GM12878 (cell line): ENCODE results near the gene TBC1D2B. TPM values are rescaled to one million over a fixed set of nuclear protein-coding genes. Genes with fewer than 3 reads are reported as not detected.

Experiments
- ATAC-seq: fragments of 200-7000 bp; cut with Tn5 transposase; 3 replicates; pipeline ENCODE4 v1.9.1; 2020; ENCODE audit warnings: mild to moderate bottlenecking, moderate library complexity
- BruUV-seq: library from RNA; stranded (reverse); fragments of 400-500 nt; replicated peaks from 2 replicates; lab custom pipeline; 2021; lab: Mats Ljungman, UMichigan
- CTCF ChIA-PET: fragments of 300-600 bp; sonication (Branson Sonifier 250); formaldehyde crosslinking; extraction: SDS; loops from one replicate; lab custom pipeline; 2021; ENCODE audit warnings: inconsistent platforms; lab: Yijun Ruan, JAX
- POLR2A ChIA-PET: fragments of 350-600 bp; formaldehyde crosslinking; extraction: SDS; loops from one replicate; lab custom pipeline; 2021; ENCODE audit warnings: inconsistent platforms; lab: Charles Lee
- RAD21 ChIA-PET: fragments of 300-600 bp; sonication (Branson Sonifier 250); formaldehyde crosslinking; loops from one replicate; lab custom pipeline; 2023; ENCODE audit warnings: antibody characterized with exemption; ENCODE audit not compliant: unreplicated experiment; lab: Charles Lee
- SMC1A ChIA-PET: fragments of 300-600 bp; sonication (Branson Sonifier 250); formaldehyde crosslinking; loops from one replicate; lab custom pipeline; 2023; ENCODE audit not compliant: unreplicated experiment, uncharacterized antibody; lab: Charles Lee
- DNase-seq: peaks from one replicate; pipeline ENCODE4 v3.0.0-alpha.2; 2011; ENCODE audit warnings: low read depth, low spot score
- FAIRE-seq: peaks from 3 replicates; lab custom pipeline; 2011; peaks lifted over from hg19 to GRCh38; lab: Jason Lieb, UNC
- H2AFZ ChIP-seq: 2 replicates; pipeline ENCODE4 v1.6.0; 2011; ENCODE audit warnings: low read depth, low read length, control low read depth; ENCODE audit not compliant: control insufficient read depth
- H3K27ac ChIP-seq: 2 replicates; pipeline ENCODE4 v1.5.1; 2011; ENCODE audit warnings: control low read depth; ENCODE audit not compliant: control insufficient read depth, insufficient read depth
- H3K27me3 ChIP-seq, 2 experiments: replicated peaks in 1 of 2; 2 replicates each; pipeline versions ENCODE4 v1.6.0 to v1.6.1; 2011; ENCODE audit warnings: low read length in 1 of 2; ENCODE audit not compliant: control insufficient read depth in 2 of 2, insufficient read depth in 2 of 2
- H3K36me3 ChIP-seq, 2 experiments: 2 replicates each; pipeline ENCODE4 v1.5.1; 2011; ENCODE audit warnings: low read length in 1 of 2; ENCODE audit not compliant: control insufficient read depth in 2 of 2, insufficient read depth in 2 of 2
- H3K4me1 ChIP-seq: 2 replicates; pipeline ENCODE4 v1.6.1; 2011; ENCODE audit warnings: mild to moderate bottlenecking, low read length, moderate library complexity, mixed read lengths; ENCODE audit not compliant: control insufficient read depth, insufficient read depth
- H3K4me2 ChIP-seq: 2 replicates; pipeline ENCODE4 v1.6.0; 2011; ENCODE audit warnings: control low read depth; ENCODE audit not compliant: control insufficient read depth, insufficient read depth
- H3K4me3 ChIP-seq: fragments of 200-600 bp; sonication (generic); 2 replicates; pipeline ENCODE4 v1.5.1; 2016
- H3K79me2 ChIP-seq: 2 replicates; pipeline ENCODE4 v1.6.0; 2011; ENCODE audit warnings: low read length; ENCODE audit not compliant: control insufficient read depth, insufficient read depth
- H3K9ac ChIP-seq: 2 replicates; pipeline ENCODE4 v1.8.0; 2011; ENCODE audit warnings: low read length, control low read depth, mixed read lengths; ENCODE audit not compliant: control insufficient read depth, insufficient read depth
- H3K9me3 ChIP-seq: replicated peaks from 3 replicates; pipeline ENCODE4 v1.5.1; 2011; ENCODE audit warnings: mild to moderate bottlenecking, low read length; ENCODE audit not compliant: control insufficient read depth, insufficient read depth
- H4K20me1 ChIP-seq: 2 replicates; pipeline ENCODE4 v1.6.0; 2011; ENCODE audit not compliant: control insufficient read depth, insufficient read depth
- CBX5 ChIP-seq: sonication (generic); IDR thresholded peaks from 2 replicates; pipeline ENCODE4 v1.6.1; 2016; ENCODE audit warnings: low read depth, moderate library complexity, mild to moderate bottlenecking, inconsistent platforms
- JUNB ChIP-seq: IDR thresholded peaks from 2 replicates; pipeline ENCODE4 v1.6.1; 2016; ENCODE audit warnings: antibody characterized with exemption, mild to moderate bottlenecking
- KLF5 ChIP-seq: fragments of 450-650 bp; IDR thresholded peaks from 2 replicates; pipeline ENCODE4 v1.6.1; 2014; ENCODE audit warnings: mild to moderate bottlenecking; ENCODE audit not compliant: partially characterized antibody
- PAX5 ChIP-seq: IDR thresholded peaks from 2 replicates; pipeline ENCODE4 v1.6.1; 2011; ENCODE audit warnings: low read depth, low read length, borderline replicate concordance
- PAX8 ChIP-seq: fragments of 450-650 bp; IDR thresholded peaks from 2 replicates; pipeline ENCODE4 v1.6.1; 2017; ENCODE audit warnings: mild to moderate bottlenecking, moderate library complexity
- RCOR1 ChIP-seq: conservative IDR thresholded peaks from 2 replicates; pipeline ENCODE4 v1.6.1; 2012; ENCODE audit warnings: low read depth, low read length, improper control_type of control experiment
- REST ChIP-seq: IDR thresholded peaks from 2 replicates; pipeline ENCODE4 v1.6.1; 2012; ENCODE audit warnings: mild to moderate bottlenecking, low read depth, low read length
- TCF7 ChIP-seq: IDR thresholded peaks from 2 replicates; pipeline ENCODE4 v1.6.1; 2014; ENCODE audit warnings: antibody characterized with exemption, borderline replicate concordance
- WGBS: methylation state at CpG from one replicate; pipeline ENCODE4 v1.1.6; 2016; ENCODE audit warnings: low lambda C conversion rate; ENCODE audit not compliant: insufficient replicate concordance, insufficient coverage; ENCODE audit errors: missing lambda C conversion rate; 5-methylcytosine and 5-hydroxymethylcytosine counted together
- in situ Hi-C: fragments of 300-500 bp; cut with MboI; formaldehyde crosslinking; loops from 9 replicates; pipeline ENCODE4 v1.14.3; 2018; ENCODE audit warnings: mixed read lengths
- intact Hi-C: fragments of 100-400 bp; cut with micrococcal nuclease; formaldehyde crosslinking; loops from one replicate; pipeline ENCODE4 v1.14.2; 2022; ENCODE audit not compliant: unreplicated experiment
- polyA plus RNA-seq, 11 experiments: library from polyadenylated mRNA; depleted of rRNA in 4 of 11; unstranded in 6 of 11; stranded (reverse) in 5 of 11; fragments of >200 nt; fragmentation: Nextera tagmentation in 4 of 11; fragmentation: Illumina TruSeq in 1 of 11; extraction: Ambion mirVana in 4 of 11; extraction: Trizol in 1 of 11; gene quantifications; 1 replicate in 1 of 11; 2 replicates in 10 of 11; pipeline versions ENCODE4 v1.2.1 to v1.2.3, GENCODE V29; 2011 to 2016; ENCODE audit warnings: inconsistent platforms in 2 of 11, missing spikeins in 2 of 11, low read depth in 1 of 11
- total RNA-seq, 4 experiments: library from RNA; depleted of rRNA in 3 of 4; stranded (reverse); fragments of >200 nt in 3 of 4; fragmentation: Illumina TruSeq in 1 of 4; extraction: Trizol in 1 of 4; gene quantifications; 2 replicates each; pipeline versions ENCODE4 v1.2.1 to v1.2.3, GENCODE V29; 2013 to 2021

TBC1D2B gene
- total and polyA plus RNA-seq, 10 of the 15 experiments (the other 5 are each of a cell fraction or from before 2014, with no cell fraction given), result 1.3 to 53.4 (median 19.4) TPM

GRCh38 chr15:78003539-78004008 lies 73.9 kb downstream of the TBC1D2B start:
- Histone ChIP-seq H3K4me2 (no peak overlapping the region), H3K4me1 (peaks cover 17% of the 10 kb centered on the region), H3K27me3 (no peaks in the 10 kb centered on the region), H3K4me3 (no peak overlapping the region), H2AFZ (no peak overlapping the region), H4K20me1 (no peaks in the 10 kb centered on the region), H3K27ac (peak overlapping the region; percentile 80), H3K9me3 (no peaks in the 10 kb centered on the region), H3K36me3 (peaks cover 17 to 29% of the 10 kb centered on the region in 2 experiments), H3K79me2 (no peaks in the 10 kb centered on the region; the same call in 1 of the 2 replicates), H3K9ac (no peak overlapping the region)
- ChIA-PET RAD21 (interaction anchor here (1.1 to 2.0 kb wide), 7 partner anchors 9 to 67 kb away, joined by 3 to 15 read pairs (median 5); no protein-coding TSS in a partner anchor), SMC1A (interaction anchor here (1.5 to 3.7 kb wide), 8 partner anchors 9 to 108 kb away, joined by 4 to 28 read pairs (median 6); no protein-coding TSS in a partner anchor), CTCF (interaction anchor here (0.6 to 9.4 kb wide), 10 partner anchors 9 to 105 kb away, joined by 3 to 60 read pairs (median 8); no protein-coding TSS in a partner anchor), POLR2A (interaction anchor here (1.1 kb wide), 1 partner anchor 59 kb away, joined by 3 read pairs; no protein-coding TSS in a partner anchor)
- in situ Hi-C loops, result no loop called here
- FAIRE-seq (no peak), ATAC-seq (no peak), DNase-seq (no peak)
- 98% methylated on average over 13 of the region's 13 CpGs for WGBS
- intact Hi-C loops, result loop anchor here (5.0 kb wide), 2 partner anchors 36 to 64 kb away; no protein-coding TSS in a partner anchor
- BruUV-seq, result no TSS peak
- TF ChIP-seq CBX5, result no peak
- TF ChIP-seq JUNB, result no peak
- TF ChIP-seq PAX8, result no peak
- no peak for TF ChIP-seq REST
- no peak for TF ChIP-seq TCF7
- TF ChIP-seq PAX5, result no peak
- TF ChIP-seq KLF5, result no peak
- no peak for TF ChIP-seq RCOR1
